ENCODE results near the gene XIRP2.

XIRP2 gene

DNA sequence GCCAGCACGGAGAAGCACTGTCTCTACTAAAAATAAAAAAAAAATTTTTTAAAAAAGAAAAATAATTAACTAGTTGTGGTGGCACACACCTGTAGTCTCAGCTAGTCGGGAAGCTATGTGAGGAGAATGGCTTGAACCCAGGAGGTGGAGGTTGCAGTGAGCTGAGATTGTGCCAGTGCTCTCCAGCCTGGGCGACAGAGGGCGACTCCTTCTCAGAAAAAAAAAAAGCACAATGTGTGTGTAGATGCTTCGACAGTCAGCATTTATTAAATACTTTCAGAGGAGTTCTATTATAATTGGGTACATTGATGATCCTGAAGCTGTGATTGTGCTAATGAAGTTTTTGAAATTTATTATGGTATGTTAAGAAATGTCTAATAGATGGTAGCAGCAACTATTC, 46.5 kb downstream of the XIRP2 start:
- TF ChIP-seq, protein P1, sequence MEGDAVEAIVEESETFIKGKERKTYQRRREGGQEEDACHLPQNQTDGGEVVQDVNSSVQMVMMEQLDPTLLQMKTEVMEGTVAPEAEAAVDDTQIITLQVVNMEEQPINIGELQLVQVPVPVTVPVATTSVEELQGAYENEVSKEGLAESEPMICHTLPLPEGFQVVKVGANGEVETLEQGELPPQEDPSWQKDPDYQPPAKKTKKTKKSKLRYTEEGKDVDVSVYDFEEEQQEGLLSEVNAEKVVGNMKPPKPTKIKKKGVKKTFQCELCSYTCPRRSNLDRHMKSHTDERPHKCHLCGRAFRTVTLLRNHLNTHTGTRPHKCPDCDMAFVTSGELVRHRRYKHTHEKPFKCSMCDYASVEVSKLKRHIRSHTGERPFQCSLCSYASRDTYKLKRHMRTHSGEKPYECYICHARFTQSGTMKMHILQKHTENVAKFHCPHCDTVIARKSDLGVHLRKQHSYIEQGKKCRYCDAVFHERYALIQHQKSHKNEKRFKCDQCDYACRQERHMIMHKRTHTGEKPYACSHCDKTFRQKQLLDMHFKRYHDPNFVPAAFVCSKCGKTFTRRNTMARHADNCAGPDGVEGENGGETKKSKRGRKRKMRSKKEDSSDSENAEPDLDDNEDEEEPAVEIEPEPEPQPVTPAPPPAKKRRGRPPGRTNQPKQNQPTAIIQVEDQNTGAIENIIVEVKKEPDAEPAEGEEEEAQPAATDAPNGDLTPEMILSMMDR (IDR thresholded peaks at IDR 0.05) = no peak

DNA sequence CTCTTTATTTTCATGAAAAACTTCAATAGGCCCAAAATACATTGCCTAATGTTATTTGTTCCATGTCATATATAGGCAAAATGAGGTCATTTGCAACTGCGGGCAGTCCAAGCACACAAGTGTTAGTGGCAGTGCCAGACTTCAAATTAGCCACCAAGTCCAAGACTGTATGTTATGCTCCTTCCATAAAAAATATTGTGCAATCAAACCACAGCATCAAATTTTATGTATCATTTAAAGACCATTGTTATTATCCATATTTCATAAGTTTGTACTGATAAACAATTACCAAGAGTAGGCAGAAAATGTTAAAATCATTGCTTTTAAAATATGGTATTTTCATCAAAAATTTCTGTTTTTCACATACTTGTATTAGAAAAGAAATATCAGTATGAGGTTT, 54.1 kb downstream of the XIRP2 start:
- TF ChIP-seq, protein P1 (IDR thresholded peaks at IDR 0.05) = no peak

GRCh38 chr2:166944909-166945308, 56.6 kb downstream of the XIRP2 start:
- TF ChIP-seq, protein P1 (IDR thresholded peaks at IDR 0.05) = no peak

GRCh38 chr2:166957686-166958085, 69.4 kb downstream of the XIRP2 start:
- TF ChIP-seq, protein P1 (IDR thresholded peaks at IDR 0.05) = no peak

GRCh38 chr2:166958986-166959481, 70.8 kb downstream of the XIRP2 start:
- TF ChIP-seq, protein P1 (IDR thresholded peaks at IDR 0.05) = no peak

DNA sequence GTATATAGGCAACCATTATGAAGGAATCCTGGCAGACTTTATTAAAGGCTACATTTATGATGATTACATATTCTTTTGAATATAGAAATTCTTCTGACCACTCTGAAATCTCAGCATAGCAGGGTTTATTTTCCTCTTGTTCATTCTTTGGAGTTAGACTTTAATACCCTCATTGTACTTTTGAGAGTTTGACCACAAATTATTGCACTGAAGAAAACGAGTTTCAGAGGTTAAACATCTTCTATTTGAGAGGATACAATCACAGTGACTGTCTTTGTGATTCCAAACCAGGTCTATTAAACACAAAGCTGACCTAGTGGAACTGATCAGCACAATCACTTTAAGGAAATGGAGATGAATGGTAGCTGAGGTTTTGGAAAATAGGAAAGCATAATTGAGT, 71.3 kb downstream of the XIRP2 start:
- TF ChIP-seq, protein P1 (IDR thresholded peaks at IDR 0.05) = no peak

GRCh38 chr2:166960702-166961270, 72.5 kb downstream of the XIRP2 start:
- TF ChIP-seq, protein P1 (IDR thresholded peaks at IDR 0.05) = no peak

- TF ChIP-seq, protein P1 (IDR thresholded peaks at IDR 0.05) = no peak
These were observed 73.7 kb downstream of the XIRP2 start for GRCh38 chr2:166961933-166962332.
